Neural cell (in vitro differentiated cells): ENCODE data around the gene HOMER2. TPM values are rescaled to one million over a fixed set of nuclear protein-coding genes. Genes with fewer than 3 reads are reported as not detected.

Experiments
- H2AFZ ChIP-seq: fragments of 200-600, 300-800 bp; sonication (generic), shearing (Covaris generic); 2 replicates; pipeline ENCODE4 v1.6.0; 2014; ENCODE audit warnings: low read depth, mild to moderate bottlenecking, antibody characterized with exemption, low read length, moderate library complexity
- H3F3A ChIP-seq: fragments of 200-600 bp; shearing (Covaris generic); 2 replicates; pipeline ENCODE4 v1.6.1; 2016; ENCODE audit warnings: mild to moderate bottlenecking, moderate library complexity, mixed read lengths, antibody characterized with exemption, low read length; ENCODE audit not compliant: insufficient read depth, poor library complexity, severe bottlenecking
- H3K27ac ChIP-seq: fragments of 200-600, 300-800 bp; sonication (generic), shearing (Covaris generic); 2 replicates; pipeline ENCODE4 v1.5.1; 2014; ENCODE audit warnings: mild to moderate bottlenecking, low read length, moderate library complexity
- H3K27me3 ChIP-seq: fragments of 300-800, 200-600 bp; sonication (generic), shearing (Covaris generic); 2 replicates; pipeline ENCODE4 v1.6.0; 2014; ENCODE audit warnings: mild to moderate bottlenecking, low read depth, low read length, moderate library complexity; ENCODE audit not compliant: insufficient read depth
- H3K36me3 ChIP-seq: fragments of 300-800, 200-600 bp; sonication (generic), shearing (Covaris generic); 2 replicates; pipeline ENCODE4 v1.5.1; 2014; ENCODE audit warnings: mild to moderate bottlenecking, antibody characterized with exemption, low read length, moderate library complexity; ENCODE audit not compliant: insufficient read depth
- H3K4me2 ChIP-seq: fragments of 300-800, 200-600 bp; sonication (generic), shearing (Covaris generic); 2 replicates; pipeline ENCODE4 v1.6.0; 2014; ENCODE audit warnings: mild to moderate bottlenecking, low read length
- H3K4me3 ChIP-seq: fragments of 300-800, 200-600 bp; sonication (generic), shearing (Covaris generic); 2 replicates; pipeline ENCODE4 v1.5.1; 2014; ENCODE audit warnings: mild to moderate bottlenecking, low read length, moderate library complexity
- H3K79me2 ChIP-seq: fragments of 200-600 bp; shearing (Covaris generic); replicated peaks from 2 replicates; pipeline ENCODE4 v1.6.0; 2014; ENCODE audit warnings: mild to moderate bottlenecking, low read length, moderate library complexity; ENCODE audit not compliant: insufficient read depth
- H3K9ac ChIP-seq: fragments of 300-800, 200-600 bp; sonication (generic), shearing (Covaris generic); 2 replicates; pipeline ENCODE4 v1.6.1; 2016; ENCODE audit warnings: mild to moderate bottlenecking, low read length, mixed read lengths
- H3K9me2 ChIP-seq: fragments of 200-600 bp; shearing (Covaris generic); 2 replicates; pipeline ENCODE4 v1.6.1; 2016; ENCODE audit warnings: mild to moderate bottlenecking, low read length, mixed read lengths; ENCODE audit not compliant: insufficient read depth
- H3K9me3 ChIP-seq: fragments of 200-600, 300-800 bp; sonication (generic), shearing (Covaris generic); 2 replicates; pipeline ENCODE4 v1.6.1; 2016; ENCODE audit warnings: mild to moderate bottlenecking, mixed run types, low read length, moderate library complexity, mixed read lengths
- H4K20me1 ChIP-seq: fragments of 200-600 bp; shearing (Covaris generic); 2 replicates; pipeline ENCODE4 v1.6.1; 2016; ENCODE audit warnings: mild to moderate bottlenecking, mixed run types; ENCODE audit not compliant: insufficient read depth
- EP300 ChIP-seq: fragments of 450-650 bp; conservative IDR thresholded peaks from 2 replicates; pipeline ENCODE4 v1.6.1; 2014; ENCODE audit warnings: antibody characterized with exemption, mild to moderate bottlenecking, moderate library complexity; ENCODE audit not compliant: poor library complexity, severe bottlenecking
- EZH2 ChIP-seq: fragments of 200-600, 300-800 bp; shearing (Covaris generic), sonication (generic); IDR thresholded peaks from 2 replicates; pipeline ENCODE4 v1.6.1; 2014; ENCODE audit warnings: antibody characterized with exemption, low read length, borderline replicate concordance, mild to moderate bottlenecking; ENCODE audit not compliant: insufficient read depth, poor library complexity, severe bottlenecking
- MXI1 ChIP-seq: fragments of 450-650 bp; conservative IDR thresholded peaks from 2 replicates; pipeline ENCODE4 v1.6.1; 2014; ENCODE audit warnings: antibody characterized with exemption, mild to moderate bottlenecking; ENCODE audit not compliant: poor library complexity, severe bottlenecking
- RAD21 ChIP-seq: fragments of 450-650 bp; conservative IDR thresholded peaks from 2 replicates; pipeline ENCODE4 v1.6.1; 2014; ENCODE audit warnings: antibody characterized with exemption, mild to moderate bottlenecking, moderate library complexity
- REST ChIP-seq: IDR thresholded peaks from 2 replicates; pipeline ENCODE4 v1.6.1; 2012; ENCODE audit warnings: borderline replicate concordance
- SMC3 ChIP-seq: fragments of 450-650 bp; conservative IDR thresholded peaks from 2 replicates; pipeline ENCODE4 v1.6.1; 2014; ENCODE audit warnings: antibody characterized with exemption, mild to moderate bottlenecking, moderate library complexity; ENCODE audit not compliant: poor library complexity
- TAF1 ChIP-seq: IDR thresholded peaks from 2 replicates; pipeline ENCODE4 v1.6.1; 2012; ENCODE audit warnings: low read depth
- polyA plus RNA-seq: library from polyadenylated mRNA; depleted of rRNA; stranded (reverse); fragments of >200 nt; gene quantifications from 2 replicates; pipeline ENCODE4 v1.2.3, GENCODE V29; 2014

The HOMER2 gene
- polyA plus RNA-seq, 1 donor from 2014 or later, result 21.7 TPM

GRCh38 chr15:82881747-82882146 lies 70.8 kb downstream of the HOMER2 start:
- no peaks in the 10 kb centered on the region for H3K36me3 ChIP-seq
- H3K9me3 ChIP-seq, result no peaks in the 10 kb centered on the region
- no peak overlapping the region for H3K27ac ChIP-seq
- no peak overlapping the region for H3K4me3 ChIP-seq
- H3K9me2 ChIP-seq, result no peaks in the 10 kb centered on the region
- no peaks in the 10 kb centered on the region for H3K27me3 ChIP-seq
- no peaks in the 10 kb centered on the region for H3F3A ChIP-seq
- no peak overlapping the region for H2AFZ ChIP-seq
- H4K20me1 ChIP-seq, result no peaks in the 10 kb centered on the region
- TF ChIP-seq TAF1 (no peak), MXI1 (no peak)
- H3K79me2 ChIP-seq, result no peaks in the 10 kb centered on the region
- H3K4me2 ChIP-seq, result no peak overlapping the region
- H3K9ac ChIP-seq, result no peak overlapping the region

- no peaks in the 10 kb centered on the region for H3K27me3 ChIP-seq
- no peaks in the 10 kb centered on the region for H3K79me2 ChIP-seq
- no peak overlapping the region for H3K27ac ChIP-seq
- no peak overlapping the region for H3K4me2 ChIP-seq
- H2AFZ ChIP-seq, result no peak overlapping the region
- H3K9me2 ChIP-seq, result no peaks in the 10 kb centered on the region
- no peaks in the 10 kb centered on the region for H3F3A ChIP-seq
- H3K36me3 ChIP-seq, result no peaks in the 10 kb centered on the region
- no peak overlapping the region for H3K9ac ChIP-seq
- H3K4me3 ChIP-seq, result no peak overlapping the region
- TF ChIP-seq TAF1 (no peak), EP300 (no peak), EZH2 (no peak), MXI1 (no peak), RAD21 (no peak), REST (no peak)
- H4K20me1 ChIP-seq, result no peaks in the 10 kb centered on the region
- no peaks in the 10 kb centered on the region for H3K9me3 ChIP-seq
These were observed 71.8 kb downstream of the HOMER2 start for GRCh38 chr15:82880704-82881103.

- no peaks in the 10 kb centered on the region for H3K27me3 ChIP-seq
- no peak overlapping the region for H2AFZ ChIP-seq
- H4K20me1 ChIP-seq, result no peaks in the 10 kb centered on the region
- no peak for TF ChIP-seq SMC3
- no peak overlapping the region for H3K4me3 ChIP-seq
- H3K9me3 ChIP-seq, result no peaks in the 10 kb centered on the region
- no peaks in the 10 kb centered on the region for H3F3A ChIP-seq
- no peak overlapping the region for H3K9ac ChIP-seq
- no peak overlapping the region for H3K4me2 ChIP-seq
- no peaks in the 10 kb centered on the region for H3K9me2 ChIP-seq
- no peak overlapping the region for H3K27ac ChIP-seq
- no peaks in the 10 kb centered on the region for H3K36me3 ChIP-seq
- no peaks in the 10 kb centered on the region for H3K79me2 ChIP-seq
These were observed 74.2 kb downstream of the HOMER2 start for GRCh38 chr15:82878325-82878724.
